CD4-positive, alpha-beta T cell treated with Interleukin-6 at 100 ng/mL for 8 hours (primary cell): ENCODE measurements around the gene ADARB1.

Experiments used
- DNase-seq: peaks from one replicate; pipeline ENCODE4 v3.0.0-alpha.2; 2020; ENCODE audit warnings: mixed read lengths, low spot score

Gene ADARB1

DNA sequence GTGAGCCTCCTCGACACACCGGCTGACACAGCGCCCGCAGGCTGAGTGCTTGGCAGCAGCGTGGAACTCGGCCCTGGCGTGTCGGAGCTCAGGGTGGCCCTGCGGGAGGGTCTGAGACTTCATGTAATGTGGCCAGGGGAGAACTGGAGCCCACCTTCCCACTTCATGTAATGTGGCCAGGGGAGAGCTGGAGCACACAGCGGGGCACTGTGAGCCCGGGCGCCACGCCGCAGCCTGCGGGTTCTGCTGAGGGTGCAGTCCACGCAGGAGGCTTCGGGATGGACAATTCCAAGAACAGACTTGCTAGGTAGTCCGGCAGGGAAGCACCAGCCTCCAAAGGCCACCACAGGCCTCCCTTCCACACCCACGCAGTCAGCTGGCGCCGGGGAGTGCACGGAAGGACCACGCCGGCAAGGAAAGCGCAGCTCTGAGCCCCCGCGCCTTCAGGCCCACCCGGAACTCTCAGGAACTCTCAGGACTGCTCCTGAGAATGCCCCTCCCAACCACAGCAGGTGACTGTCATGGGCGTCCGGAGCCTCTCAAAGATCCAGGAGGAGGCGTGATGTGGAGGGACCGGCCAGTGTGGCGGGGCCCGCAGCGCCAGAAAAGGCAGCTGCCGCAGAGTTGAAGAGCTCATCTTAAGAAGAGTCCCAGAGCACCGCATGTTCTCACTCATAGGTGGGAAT is 19.3 kb upstream of the ADARB1 start:
- no peak for DNase-seq

DNA sequence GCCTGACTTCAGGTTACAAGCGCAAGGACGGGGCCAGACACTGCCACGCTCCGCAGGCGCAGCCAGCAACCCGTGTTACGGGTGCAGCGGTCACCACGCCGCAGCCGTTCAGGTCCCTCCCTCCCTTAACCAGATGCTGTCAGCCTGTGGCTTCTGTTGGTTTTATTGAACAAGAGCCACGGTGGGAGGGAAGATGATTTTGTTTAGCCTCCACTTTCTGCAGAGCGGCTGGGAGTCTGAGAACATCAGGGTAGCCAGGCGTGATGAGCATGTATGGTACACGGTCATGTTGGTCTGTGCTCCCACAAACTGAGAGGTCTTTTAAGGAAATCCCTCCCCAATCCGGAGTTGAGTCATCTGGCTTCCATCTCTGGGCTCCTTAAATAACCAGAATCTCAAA is 18.5 kb upstream of the ADARB1 start:
- no peak for DNase-seq

DNA sequence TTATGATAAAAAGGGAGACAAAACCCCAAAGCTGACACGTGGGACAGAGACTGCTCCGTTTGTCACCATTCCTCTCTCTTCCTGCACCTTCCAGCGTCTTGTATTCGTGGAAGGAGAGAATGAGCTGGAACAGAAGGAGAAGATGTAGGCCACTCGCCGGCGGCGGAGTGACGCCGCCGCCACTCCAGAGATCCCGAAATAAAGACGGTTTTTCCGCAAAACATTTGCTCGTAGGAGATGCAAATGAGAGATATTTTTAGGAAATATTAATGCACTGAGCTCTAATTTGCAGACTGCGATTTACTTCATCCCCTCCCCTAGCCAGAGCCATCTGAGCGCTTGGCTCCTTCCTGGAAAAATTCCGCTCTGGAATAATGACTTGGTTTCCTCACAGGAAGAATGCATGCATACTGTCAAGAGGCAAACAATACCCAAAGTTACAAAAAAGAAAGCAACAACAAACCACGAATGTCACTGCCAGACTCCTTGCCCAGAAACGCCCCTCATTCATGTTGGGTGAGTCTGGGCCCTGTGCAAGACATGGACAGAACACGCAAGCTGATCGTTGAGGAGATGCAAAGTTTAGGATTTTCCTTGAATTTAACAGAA is 18.0 kb upstream of the ADARB1 start:
- DNase-seq, result no peak

DNA sequence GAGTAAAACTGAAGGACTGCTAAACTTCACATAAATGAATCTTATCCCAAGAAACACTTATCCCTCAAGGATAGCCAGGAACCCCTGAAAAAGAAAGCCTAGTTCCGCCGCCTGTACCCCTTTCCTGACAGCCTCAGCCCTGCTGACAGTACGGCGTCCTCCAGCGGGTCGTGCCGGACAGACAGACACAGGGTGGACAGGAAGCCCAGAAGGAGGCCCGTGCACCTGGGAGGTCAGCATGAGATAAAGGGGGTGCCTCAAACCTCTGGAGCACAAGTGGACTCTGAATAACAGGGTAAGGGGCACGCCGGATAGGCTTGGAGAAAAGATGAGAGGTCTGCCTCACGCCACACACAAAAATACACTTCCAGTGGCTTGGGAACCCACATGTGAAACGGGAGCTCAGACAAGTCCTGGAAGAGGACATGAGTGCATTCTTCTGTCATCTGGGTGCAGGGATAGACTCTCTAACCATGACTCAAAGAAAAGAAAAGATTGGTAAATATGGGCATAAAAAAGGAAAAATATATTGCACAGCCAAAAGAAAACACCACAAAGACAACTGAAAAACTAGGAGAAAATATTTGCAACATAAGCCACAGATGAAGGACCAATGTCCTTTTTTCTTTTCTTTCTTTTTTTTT is 17.3 kb upstream of the ADARB1 start:
- DNase-seq, result no peak

DNA sequence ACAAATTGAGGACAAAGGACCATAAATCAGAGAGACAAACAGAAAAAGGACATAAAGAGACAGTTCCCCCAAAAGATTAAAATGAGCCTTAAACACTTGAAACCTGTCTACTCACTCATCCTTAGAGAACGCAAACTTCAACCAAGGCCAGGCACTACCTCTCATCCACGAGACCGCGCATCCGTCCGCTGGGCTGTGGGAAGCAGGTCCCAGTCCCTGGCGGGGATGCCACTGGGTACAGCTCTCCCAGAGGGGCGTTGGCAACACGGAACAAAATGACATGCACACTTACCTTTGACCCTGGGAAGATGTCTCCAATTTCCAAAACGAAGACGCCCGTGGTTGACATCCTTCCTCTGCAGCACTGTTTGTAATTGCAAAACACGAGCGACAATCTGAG is 16.5 kb upstream of the ADARB1 start:
- no peak for DNase-seq

DNA sequence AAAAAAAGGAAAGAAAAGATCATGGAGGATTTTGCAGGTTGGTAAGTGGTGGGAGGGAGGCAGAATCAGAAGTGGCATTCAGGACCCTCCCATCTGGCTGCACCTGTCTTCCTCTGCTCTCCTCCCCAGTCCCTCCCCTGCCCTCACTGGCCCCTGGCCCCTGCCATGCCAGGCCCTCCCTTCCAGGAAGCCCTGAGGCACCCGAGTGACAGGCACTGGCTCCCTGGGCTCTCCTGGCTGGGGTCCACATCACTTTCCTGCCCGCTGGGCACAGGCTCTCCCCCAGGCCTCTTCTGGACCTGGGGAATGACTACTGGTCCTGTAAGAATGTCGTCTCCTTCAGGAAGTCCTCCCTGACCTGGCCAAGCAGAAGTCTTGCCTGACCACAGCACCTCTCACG is 15.3 kb upstream of the ADARB1 start:
- DNase-seq, result no peak

DNA sequence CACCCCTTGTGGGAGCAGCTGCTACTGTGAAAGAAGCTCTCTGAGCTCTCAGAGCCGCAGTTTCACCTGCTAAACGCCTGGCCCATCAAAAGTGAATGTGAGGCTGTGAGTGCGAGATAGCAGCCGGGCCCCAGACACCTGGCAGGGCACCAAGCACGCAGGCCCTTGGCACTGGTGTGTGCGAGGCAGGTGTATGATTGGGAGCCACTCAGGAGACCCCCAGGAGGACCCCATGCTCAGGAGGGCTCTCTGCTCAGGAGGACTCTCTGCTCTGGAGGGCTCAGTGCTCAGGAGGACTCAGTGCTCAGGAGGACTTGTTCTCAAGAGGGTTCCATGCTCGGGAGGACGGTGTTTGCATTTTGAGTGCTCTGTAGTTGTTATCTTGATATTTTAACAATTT is 14.3 kb upstream of the ADARB1 start:
- DNase-seq, result no peak

DNA sequence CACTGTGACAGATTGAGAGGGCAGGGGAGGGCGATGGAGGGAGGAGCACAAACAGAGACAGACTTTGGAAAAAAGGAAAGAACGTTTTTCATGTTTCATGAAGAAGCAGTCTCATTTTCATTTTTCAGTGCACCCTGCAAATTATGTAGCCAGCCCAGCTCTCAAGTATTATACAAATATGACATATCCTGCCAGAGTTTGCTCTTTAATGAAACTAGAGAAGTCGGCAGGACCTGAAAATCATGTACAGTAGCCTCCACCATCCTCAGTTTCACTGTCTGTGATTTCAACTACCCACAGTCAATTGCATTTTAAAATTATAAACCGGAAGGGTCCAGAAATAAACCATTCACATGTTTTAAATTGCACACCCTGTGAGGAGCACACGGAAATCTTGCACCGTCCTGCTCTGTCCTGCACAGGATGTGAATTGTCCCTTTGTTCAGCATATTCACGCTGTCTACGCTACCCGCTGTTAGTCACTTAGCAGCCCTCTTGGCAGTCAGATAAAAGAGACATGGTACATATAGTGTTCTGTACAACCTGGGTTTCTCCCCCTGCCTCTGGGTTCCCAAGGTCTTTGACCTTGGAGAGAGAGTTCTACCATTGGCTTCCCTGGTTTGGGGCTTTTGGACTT is 13.6 kb upstream of the ADARB1 start:
- DNase-seq, result no peak

DNA sequence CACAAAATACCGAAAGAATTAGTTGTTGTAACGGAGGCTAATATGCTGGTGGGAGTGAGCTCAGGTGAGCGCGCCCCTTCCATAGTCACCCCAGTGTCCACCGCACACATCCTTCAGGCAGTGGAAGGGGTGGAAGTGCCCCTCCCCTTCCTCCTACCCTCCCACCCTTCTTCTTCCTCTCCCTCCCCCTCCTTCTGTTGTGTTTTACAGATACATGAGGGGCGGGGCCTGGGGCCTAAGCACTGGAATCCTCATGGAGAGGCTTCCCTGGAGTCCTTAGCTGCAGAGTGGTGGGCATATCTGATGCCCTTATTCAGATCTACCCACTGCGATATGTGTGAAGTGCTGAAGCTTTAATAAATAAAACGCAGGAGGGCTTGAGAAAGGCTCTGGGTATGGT is 10.3 kb upstream of the ADARB1 start:
- DNase-seq, result no peak

DNA sequence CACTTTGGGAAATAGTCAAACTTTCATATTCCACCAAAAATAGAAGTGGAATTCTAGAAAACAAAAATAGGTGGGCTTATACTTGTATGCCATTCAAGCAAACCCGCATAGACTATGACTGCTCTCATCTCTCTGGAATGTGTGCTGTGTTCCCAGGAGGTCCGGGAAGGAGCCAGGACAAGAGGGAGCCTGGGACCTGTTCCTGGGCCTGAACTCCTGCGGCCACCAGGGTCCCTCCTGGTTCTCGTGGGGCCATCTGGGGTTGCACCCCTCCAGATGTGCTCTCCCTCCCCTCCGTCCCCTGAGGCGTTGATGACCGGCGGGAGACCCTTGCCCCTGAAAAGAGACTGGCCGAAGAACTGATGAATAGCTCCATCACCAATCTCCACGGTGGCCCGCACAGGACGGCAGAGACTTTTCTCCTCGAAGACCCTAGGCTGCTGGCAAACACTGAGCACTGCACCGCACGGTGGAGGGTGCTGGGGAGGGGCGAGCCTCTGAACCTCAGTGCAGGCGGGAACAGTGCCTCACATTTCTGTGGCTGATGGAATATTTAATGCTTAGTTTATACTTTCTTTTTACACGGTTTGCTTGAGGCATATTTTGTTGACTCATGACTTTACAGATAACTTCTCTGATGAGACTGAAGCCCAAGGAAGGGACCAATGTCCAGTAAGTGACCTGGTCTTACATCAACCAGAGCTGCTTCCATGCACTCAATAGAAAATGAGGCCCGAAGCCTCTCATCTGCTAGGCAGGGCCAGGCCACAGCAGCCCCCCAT is 9.6 kb upstream of the ADARB1 start:
- no peak for DNase-seq

DNA sequence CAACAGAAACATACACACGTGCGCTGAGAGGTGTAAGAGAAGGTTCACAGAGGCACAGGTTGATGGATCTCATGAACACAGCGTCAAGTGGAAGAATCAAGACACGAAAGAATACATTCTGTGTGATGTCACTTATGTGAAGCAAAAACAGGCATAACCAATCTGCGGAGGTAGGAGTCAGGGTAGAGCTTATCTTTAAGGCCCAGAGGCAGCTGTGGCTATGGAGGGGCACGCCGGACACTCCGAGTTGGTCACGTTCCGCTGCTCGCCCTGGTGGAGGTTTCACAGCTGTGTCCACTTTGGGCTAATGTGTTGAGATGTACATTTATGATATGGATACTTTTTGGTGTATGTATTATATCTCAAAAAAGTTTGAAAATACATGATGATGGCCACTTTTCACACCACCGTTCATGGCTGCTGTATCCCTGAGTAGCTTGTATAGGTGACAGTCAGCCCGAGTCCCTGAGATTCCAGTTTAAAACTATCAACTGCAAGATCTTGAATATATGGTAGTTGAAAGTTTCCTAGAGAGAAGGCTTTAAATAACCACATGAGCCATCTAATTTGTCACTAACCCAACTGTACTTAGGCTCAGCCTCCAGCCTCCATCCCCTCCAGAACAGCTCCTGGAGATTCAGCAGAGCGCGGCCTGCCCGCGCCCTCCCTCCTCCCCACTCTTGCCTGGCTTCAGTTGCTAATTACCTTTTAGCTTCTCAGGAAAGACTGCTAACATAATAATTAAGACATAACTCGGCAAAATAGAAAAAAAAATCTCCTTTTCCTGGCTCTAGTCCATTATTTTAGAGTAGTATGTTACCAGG is 6.7 kb upstream of the ADARB1 start:
- DNase-seq, result no peak

DNA sequence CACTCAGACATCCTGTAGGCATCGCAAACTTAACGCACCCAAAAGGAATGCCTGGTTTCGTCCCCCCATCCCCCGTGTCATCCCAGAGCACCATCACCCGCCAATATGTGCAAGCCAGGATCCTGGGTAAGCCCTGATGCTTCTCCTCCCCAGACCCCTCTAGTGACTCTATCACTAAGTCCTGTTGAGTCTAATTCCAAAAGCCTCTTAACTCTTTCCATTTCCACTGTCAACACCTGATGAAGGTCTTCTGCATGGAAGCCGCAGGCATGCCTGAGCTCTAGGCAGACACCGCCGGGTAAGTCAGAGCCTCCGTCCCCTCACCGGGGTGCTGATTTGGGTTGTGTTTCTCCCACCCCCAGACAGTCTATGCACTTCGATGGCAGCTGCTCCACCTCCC is 5.3 kb upstream of the ADARB1 start:
- DNase-seq, result no peak

DNA sequence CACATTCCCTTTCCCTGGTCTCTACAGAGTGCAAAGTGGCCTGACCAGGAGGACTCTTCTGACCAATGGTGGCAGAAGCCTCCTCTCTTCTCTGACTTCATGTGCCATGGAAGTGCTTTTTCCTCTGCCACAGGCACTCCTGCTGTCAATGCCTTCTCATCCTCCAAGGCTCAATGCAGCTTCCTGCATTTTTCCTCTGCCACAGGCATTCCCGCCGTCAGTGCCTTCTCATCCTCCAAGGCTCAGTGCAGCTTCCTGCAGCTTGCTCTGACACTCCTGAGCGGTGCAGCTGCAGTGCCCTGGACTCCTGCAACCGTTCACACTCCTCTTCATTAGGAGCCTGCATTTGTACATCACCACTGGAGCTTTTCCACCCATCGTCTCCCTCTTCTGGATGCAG is 4.7 kb upstream of the ADARB1 start:
- DNase-seq, result no peak

DNA sequence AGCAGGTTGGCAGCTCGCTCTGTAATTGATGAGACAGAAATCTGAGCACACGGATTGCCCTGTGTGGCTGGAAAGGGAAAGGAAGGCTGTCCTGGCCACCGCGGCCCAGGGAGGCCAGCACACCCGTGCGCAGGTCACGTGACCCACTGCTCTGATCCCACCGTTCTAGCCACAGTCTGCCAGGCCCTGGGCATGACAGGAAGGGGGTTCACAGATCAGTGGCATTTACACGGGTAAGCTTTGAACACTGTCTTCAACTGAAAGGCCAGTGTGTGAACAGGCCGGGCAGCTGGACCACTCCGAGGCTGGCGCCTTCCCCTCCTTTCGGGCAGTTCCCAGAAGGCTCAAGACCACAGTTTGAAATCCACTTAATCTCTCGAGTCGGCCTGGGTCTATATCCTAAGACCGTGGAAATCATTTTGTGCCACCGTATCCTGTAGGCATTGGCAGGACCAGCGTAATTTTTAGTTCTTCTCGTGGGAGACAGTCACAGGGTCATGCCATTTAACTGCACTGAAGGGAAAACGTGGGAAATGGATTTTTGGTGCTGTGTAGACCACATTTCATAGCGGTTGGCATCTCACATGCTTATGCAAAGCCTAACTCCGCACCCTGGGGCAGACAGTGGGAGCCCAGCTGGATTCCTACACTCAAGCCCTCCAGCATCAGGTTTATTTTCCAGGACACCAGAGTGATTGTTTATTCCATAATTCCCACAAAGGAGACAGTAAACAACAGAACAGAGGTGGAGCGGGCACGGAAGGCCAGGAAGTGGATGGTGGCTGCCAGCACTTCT is 3.1 kb upstream of the ADARB1 start:
- no peak for DNase-seq

DNA sequence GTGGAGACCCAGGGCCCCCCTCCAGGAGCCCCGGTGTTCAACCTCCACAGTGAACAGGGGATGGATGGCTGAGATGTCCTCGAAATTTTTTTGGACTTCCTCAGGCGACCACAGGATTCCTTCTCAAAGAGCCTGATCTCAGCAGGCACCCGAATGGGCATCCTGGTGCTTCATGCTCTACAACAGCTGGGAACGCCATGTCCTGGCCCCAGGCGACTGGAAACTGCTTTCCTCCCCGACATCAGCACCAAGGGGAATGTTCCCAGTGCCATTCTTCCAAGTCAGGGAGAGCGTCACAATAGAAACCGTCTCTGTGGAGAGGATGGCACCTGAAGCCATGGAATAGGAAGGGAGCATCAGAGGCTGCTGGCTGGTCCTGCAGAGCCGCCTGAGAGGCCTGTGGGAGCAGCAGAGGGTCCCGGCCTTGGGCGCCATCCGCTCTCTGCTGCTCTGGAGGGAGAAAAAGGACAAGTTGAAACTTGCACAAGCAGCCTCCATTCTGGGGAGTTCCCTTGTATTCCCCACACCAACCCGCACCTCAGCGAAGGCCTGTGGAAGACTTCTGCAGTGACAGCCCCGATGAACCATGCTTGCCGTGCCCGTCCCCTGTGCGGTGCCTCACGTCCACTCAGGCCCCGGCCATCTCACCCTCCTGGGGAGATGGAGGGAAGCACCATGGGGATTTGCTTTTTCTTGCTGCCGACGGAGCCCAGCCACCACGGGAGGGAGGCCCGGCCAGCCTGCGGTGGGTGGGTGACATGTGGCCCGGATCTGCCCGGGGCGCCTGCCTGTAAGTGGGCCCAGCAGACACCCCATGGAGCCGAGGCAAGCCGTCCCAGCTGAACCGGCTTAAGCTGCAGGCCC is 2.3 kb upstream of the ADARB1 start:
- DNase-seq, result no peak

DNA sequence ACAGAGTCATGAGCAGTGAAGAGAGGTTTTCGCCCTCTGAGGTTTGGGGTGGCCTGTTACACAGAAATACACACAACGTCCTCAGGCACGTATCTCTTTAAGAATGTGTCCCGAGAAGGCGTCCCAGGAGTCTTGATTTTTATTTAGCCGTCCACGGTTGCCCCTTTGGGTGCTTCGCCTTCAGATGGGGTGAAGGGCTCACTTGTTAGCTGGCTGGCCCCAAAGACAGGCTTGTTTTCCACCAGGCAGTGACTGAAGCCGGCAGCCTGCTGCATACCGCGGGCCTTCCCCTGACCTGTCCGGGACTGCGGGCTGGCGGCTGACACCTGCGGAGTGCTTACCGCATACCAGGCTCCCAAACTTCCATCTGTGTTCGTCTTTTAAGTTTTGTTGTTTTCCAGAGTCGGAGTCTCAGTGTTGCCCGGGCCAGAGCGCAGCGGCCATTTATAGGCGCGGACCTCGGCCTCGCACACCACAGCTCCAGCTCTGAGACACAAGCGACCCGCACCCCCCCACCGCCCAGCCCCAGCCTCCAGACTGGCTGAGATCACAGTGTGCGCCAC is 1.6 kb upstream of the ADARB1 start:
- no peak for DNase-seq

DNA sequence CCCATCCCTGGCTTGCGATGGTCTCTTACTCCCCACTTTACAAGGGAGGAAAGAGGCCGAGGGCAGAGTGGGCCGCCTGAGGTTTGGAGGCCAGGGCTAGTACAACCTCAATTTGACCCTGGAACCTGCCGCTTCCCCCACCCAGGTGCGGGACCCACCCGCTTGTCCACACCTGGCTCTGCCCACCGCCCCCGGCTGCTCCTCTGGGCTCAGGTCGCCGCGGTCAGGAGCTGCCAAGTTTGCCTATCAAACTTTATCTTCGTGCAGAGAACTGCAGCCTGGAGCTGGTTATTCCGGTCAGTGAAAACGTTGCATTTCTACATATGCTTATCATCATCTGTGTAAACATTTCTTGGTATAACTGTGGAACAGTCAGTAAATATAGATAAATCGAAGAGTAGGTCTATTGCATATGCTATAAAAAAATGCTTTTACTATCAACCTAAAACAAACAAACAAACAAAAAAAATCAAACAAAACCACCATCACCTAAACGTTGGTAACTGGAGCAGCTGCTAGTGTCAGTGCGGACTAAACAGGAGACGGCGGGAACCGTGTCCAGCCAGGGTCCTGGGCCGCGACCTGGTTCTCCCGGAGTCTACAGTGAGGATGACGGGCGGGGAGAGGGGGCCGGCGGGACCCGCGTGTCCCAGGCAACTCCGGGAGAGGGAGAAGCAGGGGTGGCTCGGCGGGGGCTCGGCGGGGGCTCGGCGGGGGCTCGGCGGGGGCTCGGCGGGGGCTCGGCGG is 906 bp upstream of the ADARB1 start:
- DNase-seq, result no peak

DNA sequence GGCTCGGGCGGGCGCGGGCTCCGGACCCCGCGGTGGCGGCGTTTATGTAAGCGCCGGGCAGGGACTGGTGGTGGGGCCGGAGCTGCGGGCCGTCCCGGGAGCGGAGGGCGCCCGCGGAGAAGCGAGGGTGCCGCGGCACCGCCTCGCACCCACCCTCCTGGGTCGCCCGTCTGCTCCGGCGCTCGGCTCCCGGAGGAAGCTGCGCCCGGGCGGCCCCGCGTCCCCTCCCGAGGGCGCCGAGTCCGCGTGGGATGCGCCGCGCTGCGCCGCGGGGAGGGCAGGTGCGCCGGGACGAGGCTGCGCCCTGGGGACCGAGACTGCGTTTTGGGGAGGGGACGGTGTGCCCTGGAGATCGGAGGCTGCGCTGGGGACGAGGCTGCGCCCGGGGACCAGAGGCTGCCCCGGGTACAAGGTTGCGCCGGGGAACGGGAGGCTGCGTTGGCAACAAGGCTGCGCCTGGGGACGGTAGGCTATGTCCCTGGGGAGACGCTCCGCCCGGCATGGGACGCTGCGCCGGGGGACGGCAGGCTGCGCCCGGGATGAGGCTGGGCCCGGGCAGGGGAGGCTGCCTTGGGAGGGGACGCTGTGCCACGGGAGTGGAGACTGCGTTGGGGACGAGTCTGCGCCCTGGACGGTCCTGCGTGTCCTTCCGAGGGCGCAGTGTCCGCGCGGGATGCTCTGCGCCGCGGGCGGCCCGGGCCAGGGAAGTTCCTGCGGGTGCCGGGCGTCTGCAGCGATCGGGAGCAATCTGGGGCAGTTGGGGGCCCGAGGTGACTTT is 627 bp downstream of the ADARB1 start:
- DNase-seq, result no peak
